CD14-positive monocyte (primary cell): ENCODE data around the gene OR1G1. TPM values are rescaled to one million over a fixed set of nuclear protein-coding genes. Genes with fewer than 3 reads are reported as not detected.
A peak's percentile ranks its signal among the peaks of the same experiment; 100 is the strongest.

Experiments
- DNase-seq, 3 donors: peaks; one replicate each; pipeline ENCODE4 v3.0.0-alpha.2; 2011 to 2022
- H2AFZ ChIP-seq: 2 replicates; pipeline ENCODE4 v1.6.0; 2012; ENCODE audit warnings: mild to moderate bottlenecking, low read depth, low read length, inconsistent platforms; ENCODE audit not compliant: insufficient read depth, poor library complexity, severe bottlenecking
- H3K27ac ChIP-seq, 2 donors: 1 replicate in 1 of 2; 2 replicates in 1 of 2; pipeline ENCODE4 v1.5.1; 2012 to 2013; ENCODE audit warnings: low read length in 2 of 2, control low read depth in 1 of 2, inconsistent platforms in 1 of 2, low read depth in 1 of 2, mild to moderate bottlenecking in 1 of 2
- H3K27me3 ChIP-seq, 2 donors: one replicate each; pipeline versions ENCODE4 v1.6.0 to v1.6.1; 2011 to 2013; ENCODE audit warnings: low read length in 2 of 2; ENCODE audit not compliant: control insufficient read depth in 2 of 2, insufficient read depth in 2 of 2
- H3K36me3 ChIP-seq, 2 donors: replicated peaks in 1 of 2; 1 replicate in 1 of 2; 2 replicates in 1 of 2; pipeline versions ENCODE4 v1.5.1 to v1.6.1; 2012 to 2013; ENCODE audit warnings: low read length in 2 of 2, control low read depth in 1 of 2, inconsistent platforms in 1 of 2, mild to moderate bottlenecking in 1 of 2; ENCODE audit not compliant: insufficient read depth in 2 of 2, control insufficient read depth in 1 of 2
- H3K4me1 ChIP-seq, 2 donors: 1 replicate in 1 of 2; 2 replicates in 1 of 2; pipeline versions ENCODE4 v1.5.1 to v1.6.1; 2012 to 2013; ENCODE audit warnings: low read length in 2 of 2, control low read depth in 1 of 2, inconsistent platforms in 1 of 2, mild to moderate bottlenecking in 1 of 2, moderate library complexity in 1 of 2; ENCODE audit not compliant: insufficient read depth in 2 of 2, control insufficient read depth in 1 of 2
- H3K4me2 ChIP-seq: replicated peaks from 2 replicates; pipeline ENCODE3; 2012; ENCODE audit warnings: low read length, moderate library complexity, mild to moderate bottlenecking; ENCODE audit not compliant: poor library complexity, severe bottlenecking; ENCODE audit errors: extremely low read depth
- H3K4me3 ChIP-seq, 3 experiments: fragments of 200-600 bp in 1 of 3; sonication (generic) in 1 of 3; replicated peaks in 1 of 3; 1 replicate in 2 of 3; 2 replicates in 1 of 3; pipeline ENCODE4 v1.5.1; 2011 to 2013; ENCODE audit warnings: low read length in 3 of 3, mild to moderate bottlenecking in 3 of 3, control low read depth in 2 of 3, low read depth in 2 of 3, inconsistent platforms in 1 of 3, moderate library complexity in 1 of 3
- H3K79me2 ChIP-seq: 2 replicates; pipeline ENCODE4 v1.6.0; 2012; ENCODE audit warnings: mild to moderate bottlenecking, control low read depth, inconsistent platforms, low read length, moderate library complexity; ENCODE audit not compliant: insufficient read depth
- H3K9ac ChIP-seq: 2 replicates; pipeline ENCODE4 v1.6.0; 2017; ENCODE audit warnings: low read length, mild to moderate bottlenecking; ENCODE audit not compliant: insufficient read depth, poor library complexity, severe bottlenecking
- H3K9me3 ChIP-seq, 2 donors: replicated peaks in 1 of 2; 1 replicate in 1 of 2; 2 replicates in 1 of 2; pipeline versions ENCODE4 v1.5.1 to v1.6.1; 2012 to 2013; ENCODE audit warnings: low read length in 2 of 2, control low read depth in 1 of 2; ENCODE audit not compliant: control insufficient read depth in 1 of 2, insufficient read depth in 1 of 2
- H4K20me1 ChIP-seq: 2 replicates; pipeline ENCODE4 v1.6.0; 2012; ENCODE audit warnings: mild to moderate bottlenecking, low read length, control low read depth, moderate library complexity; ENCODE audit not compliant: insufficient read depth
- H3K27ac Mint-ChIP-seq, 7 donors: one replicate each; pipeline ENCODE4 v1.8.0; 2020; ENCODE audit warnings: mild to moderate bottlenecking in 7 of 7, mixed read lengths in 7 of 7, moderate library complexity in 6 of 7, inconsistent platforms in 2 of 7
- H3K27me3 Mint-ChIP-seq, 3 donors: one replicate each; pipeline ENCODE4 v1.8.0; 2021 to 2022; ENCODE audit warnings: low read depth in 3 of 3, mild to moderate bottlenecking in 3 of 3, mixed read lengths in 3 of 3, moderate library complexity in 3 of 3, inconsistent platforms in 1 of 3
- H3K36me3 Mint-ChIP-seq, 2 donors: one replicate each; pipeline ENCODE4 v1.8.0; 2020; ENCODE audit warnings: mixed read lengths in 2 of 2, inconsistent platforms in 1 of 2, mild to moderate bottlenecking in 1 of 2
- H3K4me1 Mint-ChIP-seq: one replicate; pipeline ENCODE4 v1.8.0; 2020; ENCODE audit warnings: mild to moderate bottlenecking, mixed read lengths
- H3K4me3 Mint-ChIP-seq, 2 donors: one replicate each; pipeline ENCODE4 v1.8.0; 2020; ENCODE audit warnings: mild to moderate bottlenecking in 2 of 2, mixed read lengths in 2 of 2, moderate library complexity in 1 of 2
- H3K9me3 Mint-ChIP-seq, 7 donors: one replicate each; pipeline ENCODE4 v1.8.0; 2020 to 2022; ENCODE audit warnings: mixed read lengths in 7 of 7, mild to moderate bottlenecking in 6 of 7, moderate library complexity in 6 of 7, inconsistent platforms in 2 of 7
- WGBS: methylation state at CpG from one replicate; pipeline ENCODE4 v1.1.5; 2013; ENCODE audit warnings: missing lambda C conversion rate; ENCODE audit not compliant: insufficient coverage; 5-methylcytosine and 5-hydroxymethylcytosine counted together
- intact Hi-C, 2 donors: fragments of 100-400 bp; cut with micrococcal nuclease; formaldehyde crosslinking; loops; one replicate each; pipeline versions ENCODE4 v1.15.0 to v1.15.1; 2023
- polyA plus RNA-seq, 3 donors: library from polyadenylated mRNA; depleted of rRNA in 1 of 3; unstranded in 2 of 3; stranded (reverse) in 1 of 3; fragments of 300-500 nt in 2 of 3; fragments of >200 nt in 1 of 3; fragmentation: Illumina TruSeq in 2 of 3; gene quantifications; 1 replicate in 2 of 3; 2 replicates in 1 of 3; pipeline ENCODE4 v1.2.3, GENCODE V29; 2012 to 2021
- TF ChIP-seq, protein P1 (sequence below): fragments of 200-600 bp; IDR thresholded peaks from one replicate; pipeline ENCODE4 v1.8.0; 2022; ENCODE audit warnings: antibody characterized with exemption, mild to moderate bottlenecking

Gene OR1G1
- polyA plus RNA-seq, 3 donors: not detected

DNA sequence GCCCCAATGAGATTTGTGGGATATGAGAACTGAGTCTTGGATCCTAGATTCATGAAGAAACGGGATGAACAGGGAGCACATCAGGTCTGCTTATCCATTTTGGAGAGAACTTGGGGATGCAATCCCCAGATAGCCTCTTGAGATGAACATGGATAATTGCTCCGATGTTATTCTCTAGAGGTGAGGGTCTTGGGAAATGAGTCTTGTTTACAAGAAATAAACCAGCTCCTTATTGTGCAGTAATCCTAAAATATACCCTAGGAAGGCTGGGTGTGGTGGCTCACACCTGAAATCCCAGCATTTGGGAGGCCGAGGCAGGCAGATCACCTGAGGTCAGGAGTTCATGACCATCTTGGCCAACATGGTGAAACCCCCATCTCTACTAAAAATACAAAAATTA lies 23.0 kb downstream of the OR1G1 start, which contains the start of gene OR1D2:
Gene OR1D2, minus strand, starts transcription at position 101 of the 400 bp plus-strand sequence. CDS start 11,426 bp downstream, outside the sequence.
- DNase-seq: no peak
- H4K20me1 ChIP-seq: no peaks in the 10 kb centered on the region
- Mint-ChIP-seq H3K4me1 (no peaks in the 10 kb centered on the region), H3K27me3 (peaks cover 0 to 8% (median 5%) of the 10 kb centered on the region in 3 donors), H3K4me3 (no peak within 1 kb of the TSS), H3K36me3 (no peaks in the 10 kb centered on the region), H3K27ac (peak within 1 kb of the TSS in 1 of 7 donors; percentile 19), H3K9me3 (peaks cover 4 to 29% (median 14%) of the 10 kb centered on the region in 7 donors)
- TF ChIP-seq, protein P1, sequence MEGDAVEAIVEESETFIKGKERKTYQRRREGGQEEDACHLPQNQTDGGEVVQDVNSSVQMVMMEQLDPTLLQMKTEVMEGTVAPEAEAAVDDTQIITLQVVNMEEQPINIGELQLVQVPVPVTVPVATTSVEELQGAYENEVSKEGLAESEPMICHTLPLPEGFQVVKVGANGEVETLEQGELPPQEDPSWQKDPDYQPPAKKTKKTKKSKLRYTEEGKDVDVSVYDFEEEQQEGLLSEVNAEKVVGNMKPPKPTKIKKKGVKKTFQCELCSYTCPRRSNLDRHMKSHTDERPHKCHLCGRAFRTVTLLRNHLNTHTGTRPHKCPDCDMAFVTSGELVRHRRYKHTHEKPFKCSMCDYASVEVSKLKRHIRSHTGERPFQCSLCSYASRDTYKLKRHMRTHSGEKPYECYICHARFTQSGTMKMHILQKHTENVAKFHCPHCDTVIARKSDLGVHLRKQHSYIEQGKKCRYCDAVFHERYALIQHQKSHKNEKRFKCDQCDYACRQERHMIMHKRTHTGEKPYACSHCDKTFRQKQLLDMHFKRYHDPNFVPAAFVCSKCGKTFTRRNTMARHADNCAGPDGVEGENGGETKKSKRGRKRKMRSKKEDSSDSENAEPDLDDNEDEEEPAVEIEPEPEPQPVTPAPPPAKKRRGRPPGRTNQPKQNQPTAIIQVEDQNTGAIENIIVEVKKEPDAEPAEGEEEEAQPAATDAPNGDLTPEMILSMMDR: no peak
- no peaks in the 10 kb centered on the region for H3K36me3 ChIP-seq
- H3K9me3 ChIP-seq: peaks cover 0 to 4% of the 10 kb centered on the region in 2 donors
- no peaks in the 10 kb centered on the region for H3K79me2 ChIP-seq
- H3K4me1 ChIP-seq: peaks cover 0 to 6% of the 10 kb centered on the region in 2 donors
- intact Hi-C loops: no loop called here
- H3K4me3 ChIP-seq: no peak within 1 kb of the TSS
- 100% methylated on average over 2 of the region's 3 CpGs for WGBS
- H2AFZ ChIP-seq: no peak within 1 kb of the TSS
- no peak within 1 kb of the TSS for H3K4me2 ChIP-seq
- H3K9ac ChIP-seq: no peak within 1 kb of the TSS
- no peaks in the 10 kb centered on the region for H3K27me3 ChIP-seq
- no peak within 1 kb of the TSS for H3K27ac ChIP-seq

Other genes with a start within 250 kb of the OR1G1 start
- gene OR1D5, start 63.9 kb downstream of the OR1G1 start, polyA plus RNA-seq: not detected
- not detected for gene OR1D2, start 23.1 kb downstream of the OR1G1 start, polyA plus RNA-seq
- not detected for gene OR1A2, start 70.0 kb upstream of the OR1G1 start, polyA plus RNA-seq
- gene OR1A1, start 80.1 kb upstream of the OR1G1 start, polyA plus RNA-seq: not detected
- gene OR3A1, start 170.8 kb upstream of the OR1G1 start, polyA plus RNA-seq: under 1 TPM in 1 of 3 donors, not detected in 2; 0.18 TPM